ENCODE results near the gene SLCO2A1.

Gene SLCO2A1

GRCh38 chr3:133943639-133944141, 86.0 kb downstream of the SLCO2A1 start:
- no peak for TF ChIP-seq CTCF (IDR thresholded peaks at IDR 0.05; ENCODE audit: insufficient read depth, low read depth, low read length, missing control alignments)
- no peak for DNase-seq (ENCODE audit: low read depth)
- no peak overlapping the region for H3K4me3 ChIP-seq (ENCODE audit: low read depth, low read length)

GRCh38 chr3:133943031-133943535, 86.6 kb downstream of the SLCO2A1 start:
- no peak overlapping the region for H3K4me3 ChIP-seq (ENCODE audit: low read depth, low read length)
- no peak for TF ChIP-seq CTCF (IDR thresholded peaks at IDR 0.05; ENCODE audit: insufficient read depth, low read depth, low read length, missing control alignments)
- no peak for DNase-seq (ENCODE audit: low read depth)

- no peak overlapping the region for H3K4me3 ChIP-seq (ENCODE audit: low read depth, low read length)
- no peak for DNase-seq (ENCODE audit: low read depth)
- TF ChIP-seq CTCF (IDR thresholded peaks at IDR 0.05; ENCODE audit: insufficient read depth, low read depth, low read length, missing control alignments), result no peak
Measured at GRCh38 chr3:133941415-133941821, 88.3 kb downstream of the SLCO2A1 start.

GRCh38 chr3:133940536-133940935, 89.2 kb downstream of the SLCO2A1 start:
- TF ChIP-seq CTCF (IDR thresholded peaks at IDR 0.05; ENCODE audit: insufficient read depth, low read depth, low read length, missing control alignments), result no peak
- DNase-seq (ENCODE audit: low read depth), result no peak
- no peak overlapping the region for H3K4me3 ChIP-seq (ENCODE audit: low read depth, low read length)

- no peak for TF ChIP-seq CTCF (IDR thresholded peaks at IDR 0.05; ENCODE audit: insufficient read depth, low read depth, low read length, missing control alignments)
Measured at GRCh38 chr3:133939463-133939835, 90.3 kb downstream of the SLCO2A1 start.

GRCh38 chr3:133938770-133939462, 90.8 kb downstream of the SLCO2A1 start:
- TF ChIP-seq CTCF (IDR thresholded peaks at IDR 0.05; ENCODE audit: insufficient read depth, low read depth, low read length, missing control alignments), result no peak
- no peak overlapping the region for H3K4me3 ChIP-seq (ENCODE audit: low read depth, low read length)
- DNase-seq (ENCODE audit: low read depth), result no peak

More at GRCh38 chr3:133939463-133939835, 90.3 kb downstream of the SLCO2A1 start:
- DNase-seq (ENCODE audit: low read depth), result no peak
- no peak overlapping the region for H3K4me3 ChIP-seq (ENCODE audit: low read depth, low read length)
